ENCODE results near the gene RFX1.

RFX1 gene

GRCh38 chr19:13989487-13989886 lies 16.6 kb downstream of the RFX1 start:
- Histone ChIP-seq H3K4me1 (ENCODE audit: control insufficient read depth, low read length) (peaks cover 42% of the 10 kb centered on the region), H3K9me2 (replicated peaks; ENCODE audit: control insufficient read depth, low read length) (no peaks in the 10 kb centered on the region), H3K4me2 (ENCODE audit: low read length) (no peak overlapping the region), H3K4me3 (ENCODE audit: low read length) (no peak overlapping the region), H3K27me3 (ENCODE audit: control insufficient read depth, low read length) (no peaks in the 10 kb centered on the region), H4K20me1 (ENCODE audit: control insufficient read depth, insufficient read depth, low read depth, low read length) (no peaks in the 10 kb centered on the region), H3K79me2 (ENCODE audit: control insufficient read depth, low read length) (peaks cover 7% of the 10 kb centered on the region; the same call in 1 of the 2 replicates), H3K9me3 (ENCODE audit: control insufficient read depth, insufficient read depth, low read length) (no peaks in the 10 kb centered on the region), H3K27ac (ENCODE audit: low read depth, low read length) (no peak overlapping the region), H3K36me3 (ENCODE audit: control insufficient read depth, low read length) (peaks cover 23% of the 10 kb centered on the region), H3F3A (ENCODE audit: control insufficient read depth, insufficient read depth) (peaks cover 21% of the 10 kb centered on the region)
- TF ChIP-seq CTCF (IDR thresholded peaks at IDR 0.05; ENCODE audit: low read depth, low read length, poor library complexity, severe bottlenecking), result no peak
- TF ChIP-seq EZH2phosphoT487 (IDR thresholded peaks at IDR 0.05; ENCODE audit: borderline replicate concordance, low read length), result no peak

- peak overlapping the region; percentile 85 for H3K27ac ChIP-seq (ENCODE audit: low read depth, low read length)
- H3K4me2 ChIP-seq (ENCODE audit: low read length), result peak overlapping the region; percentile 85
- H3K9me3 ChIP-seq (ENCODE audit: control insufficient read depth, insufficient read depth, low read length), result no peaks in the 10 kb centered on the region
- H4K20me1 ChIP-seq (ENCODE audit: control insufficient read depth, insufficient read depth, low read depth, low read length), result no peaks in the 10 kb centered on the region
- no peaks in the 10 kb centered on the region for H3K27me3 ChIP-seq (ENCODE audit: control insufficient read depth, low read length)
- peak overlapping the region; percentile 58 for H3K4me3 ChIP-seq (ENCODE audit: low read length)
- H3K79me2 ChIP-seq (ENCODE audit: control insufficient read depth, low read length), result peaks cover 7% of the 10 kb centered on the region; the same call in 1 of the 2 replicates
- H3F3A ChIP-seq (ENCODE audit: control insufficient read depth, insufficient read depth), result peaks cover 23% of the 10 kb centered on the region
- H3K36me3 ChIP-seq (ENCODE audit: control insufficient read depth, low read length), result peaks cover 20% of the 10 kb centered on the region
- no peak for TF ChIP-seq EZH2phosphoT487 (IDR thresholded peaks at IDR 0.05; ENCODE audit: borderline replicate concordance, low read length)
- no peak for TF ChIP-seq CTCF (IDR thresholded peaks at IDR 0.05; ENCODE audit: low read depth, low read length, poor library complexity, severe bottlenecking)
- H3K4me1 ChIP-seq (ENCODE audit: control insufficient read depth, low read length), result peaks cover 63% of the 10 kb centered on the region
- H3K9me2 ChIP-seq (replicated peaks; ENCODE audit: control insufficient read depth, low read length), result no peaks in the 10 kb centered on the region
Measured at GRCh38 chr19:13987101-13987890, 18.8 kb downstream of the RFX1 start.

GRCh38 chr19:13986348-13986904 lies 19.7 kb downstream of the RFX1 start:
- Histone ChIP-seq H3K36me3 (ENCODE audit: control insufficient read depth, low read length) (peaks cover 20% of the 10 kb centered on the region), H3K9me2 (replicated peaks; ENCODE audit: control insufficient read depth, low read length) (no peaks in the 10 kb centered on the region), H3K4me1 (ENCODE audit: control insufficient read depth, low read length) (peaks cover 72% of the 10 kb centered on the region), H4K20me1 (ENCODE audit: control insufficient read depth, insufficient read depth, low read depth, low read length) (no peaks in the 10 kb centered on the region), H3K4me3 (ENCODE audit: low read length) (peak overlapping the region; percentile 68), H3K9me3 (ENCODE audit: control insufficient read depth, insufficient read depth, low read length) (no peaks in the 10 kb centered on the region), H3K27me3 (ENCODE audit: control insufficient read depth, low read length) (no peaks in the 10 kb centered on the region), H3K27ac (ENCODE audit: low read depth, low read length) (peak overlapping the region; percentile 85), H3K4me2 (ENCODE audit: low read length) (peak overlapping the region; percentile 85), H3F3A (ENCODE audit: control insufficient read depth, insufficient read depth) (peaks cover 23% of the 10 kb centered on the region), H3K79me2 (ENCODE audit: control insufficient read depth, low read length) (peaks cover 7% of the 10 kb centered on the region; the same call in 1 of the 2 replicates)
- TF ChIP-seq EZH2phosphoT487 (IDR thresholded peaks at IDR 0.05; ENCODE audit: borderline replicate concordance, low read length) (no peak), CTCF (IDR thresholded peaks at IDR 0.05; ENCODE audit: low read depth, low read length, poor library complexity, severe bottlenecking) (no peak)

Data from DOHH2 (cell line).